ENCODE data around the gene ZIC5. TPM values are rescaled to one million over a fixed set of nuclear protein-coding genes. Genes with fewer than 3 reads are reported as not detected.

The ZIC5 gene
- total and polyA plus RNA-seq, 9 of the 15 experiments (the other 6 are each of a cell fraction or from before 2014, with no cell fraction given): 0.57 to 2.0 (median 1.1) TPM

- Histone ChIP-seq H3K27me3 (ENCODE audit: control insufficient read depth in 2 of 2, insufficient read depth in 2 of 2, low read length in 2 of 2) (peaks cover 17 to 28% of the 10 kb centered on the region in 2 experiments), H3K27ac (ENCODE audit: extremely low read depth, low read depth, low read length) (no peak overlapping the region), H3K79me2 (ENCODE audit: control insufficient read depth, insufficient read depth, low read length) (no peaks in the 10 kb centered on the region), H4K20me1 (replicated peaks; ENCODE audit: control insufficient read depth, insufficient read depth, low read length) (no peaks in the 10 kb centered on the region), H3K36me3 (ENCODE audit: control insufficient read depth, insufficient read depth, low read length) (no peaks in the 10 kb centered on the region), H3K9me1 (ENCODE audit: control insufficient read depth, insufficient read depth, low read length) (no peaks in the 10 kb centered on the region), H3K9me3 (replicated peaks; ENCODE audit: control insufficient read depth, insufficient read depth, low read depth, low read length) (no peaks in the 10 kb centered on the region), H3K4me2 (ENCODE audit: insufficient read depth, low read length) (no peak overlapping the region), H3K4me1 (replicated peaks in 1 of 2; ENCODE audit: control insufficient read depth in 2 of 2, insufficient read depth in 2 of 2, low read length in 2 of 2) (no peaks in the 10 kb centered on the region; a peak in 1 of 5 replicates), H2AFZ (ENCODE audit: low read depth, low read length) (no peak overlapping the region), H3K9ac (ENCODE audit: insufficient read depth in 1 of 2, low read depth in 2 of 2, low read length in 2 of 2) (no peak overlapping the region), H3K4me3 (no peak overlapping the region)
- 0% methylated on average over 6 of the region's 6 CpGs for WGBS (ENCODE audit: insufficient coverage, low coverage, missing lambda C conversion rate)
- POLR2A ChIA-PET: interaction anchor here (0.5 kb wide), 1 partner anchor 526 kb away, joined by 3 read pairs; no protein-coding TSS in a partner anchor
- CTCF ChIA-PET (ENCODE audit: low intra/inter-chr PET ratio): no interaction called here
- no TSS peak for BruUV-seq (replicated peaks)
- in situ Hi-C loops (cut with MboI): no loop called here
- TF ChIP-seq, protein P1, sequence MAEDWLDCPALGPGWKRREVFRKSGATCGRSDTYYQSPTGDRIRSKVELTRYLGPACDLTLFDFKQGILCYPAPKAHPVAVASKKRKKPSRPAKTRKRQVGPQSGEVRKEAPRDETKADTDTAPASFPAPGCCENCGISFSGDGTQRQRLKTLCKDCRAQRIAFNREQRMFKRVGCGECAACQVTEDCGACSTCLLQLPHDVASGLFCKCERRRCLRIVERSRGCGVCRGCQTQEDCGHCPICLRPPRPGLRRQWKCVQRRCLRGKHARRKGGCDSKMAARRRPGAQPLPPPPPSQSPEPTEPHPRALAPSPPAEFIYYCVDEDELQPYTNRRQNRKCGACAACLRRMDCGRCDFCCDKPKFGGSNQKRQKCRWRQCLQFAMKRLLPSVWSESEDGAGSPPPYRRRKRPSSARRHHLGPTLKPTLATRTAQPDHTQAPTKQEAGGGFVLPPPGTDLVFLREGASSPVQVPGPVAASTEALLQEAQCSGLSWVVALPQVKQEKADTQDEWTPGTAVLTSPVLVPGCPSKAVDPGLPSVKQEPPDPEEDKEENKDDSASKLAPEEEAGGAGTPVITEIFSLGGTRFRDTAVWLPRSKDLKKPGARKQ (CRISPR knock-in tag; IDR thresholded peaks at IDR 0.05): no peak
- TF ChIP-seq RUNX1 (IDR thresholded peaks at IDR 0.05; ENCODE audit: low read depth): no peak
- no peak for TF ChIP-seq HDAC3 (IDR thresholded peaks at IDR 0.05; ENCODE audit: borderline replicate concordance, partially characterized antibody)
- TF ChIP-seq RBFOX2 (IDR thresholded peaks at IDR 0.05; ENCODE audit: low read depth, low read length): no peak
- TF ChIP-seq SAFB2 (IDR thresholded peaks at IDR 0.05; ENCODE audit: borderline replicate concordance, low read depth, low read length, severe bottlenecking): no peak
- no peak for TF ChIP-seq MAFF (IDR thresholded peaks at IDR 0.05; ENCODE audit: low read length)
- TF ChIP-seq FOXK1 (CRISPR knock-in tag; IDR thresholded peaks at IDR 0.05; ENCODE audit: borderline replicate concordance): no peak
- no peak for TF ChIP-seq ZNF146 (CRISPR knock-in tag; IDR thresholded peaks at IDR 0.05; ENCODE audit: unreplicated experiment)
- TF ChIP-seq ZNF79 (CRISPR knock-in tag; IDR thresholded peaks at IDR 0.05; ENCODE audit: low read depth): no peak
- intact Hi-C loops (cut with micrococcal nuclease): no loop called here
- no peak for FAIRE-seq
- no peak for ATAC-seq
- no peak for DNase-seq (ENCODE audit: extremely low read depth in 1 of 4, low spot score in 3 of 4)
These were observed 27.0 kb downstream of the ZIC5 start for GRCh38 chr13:99944606-99945005.

Measured in K562 (cell line).